NOMO-1 treated with dmso at 0.1 percent for 144 hours (cell line): Measurements from ENCODE around the gene PDGFRB.

Source experiments
- DNase-seq: peaks from one replicate; lab custom pipeline; 2025; ENCODE audit not compliant: unreplicated experiment; lab: John Stamatoyannopoulos, UW

PDGFRB gene

GRCh38 chr5:150132740-150133139, 22.9 kb downstream of the PDGFRB start:
- DNase-seq, result no peak

DNA sequence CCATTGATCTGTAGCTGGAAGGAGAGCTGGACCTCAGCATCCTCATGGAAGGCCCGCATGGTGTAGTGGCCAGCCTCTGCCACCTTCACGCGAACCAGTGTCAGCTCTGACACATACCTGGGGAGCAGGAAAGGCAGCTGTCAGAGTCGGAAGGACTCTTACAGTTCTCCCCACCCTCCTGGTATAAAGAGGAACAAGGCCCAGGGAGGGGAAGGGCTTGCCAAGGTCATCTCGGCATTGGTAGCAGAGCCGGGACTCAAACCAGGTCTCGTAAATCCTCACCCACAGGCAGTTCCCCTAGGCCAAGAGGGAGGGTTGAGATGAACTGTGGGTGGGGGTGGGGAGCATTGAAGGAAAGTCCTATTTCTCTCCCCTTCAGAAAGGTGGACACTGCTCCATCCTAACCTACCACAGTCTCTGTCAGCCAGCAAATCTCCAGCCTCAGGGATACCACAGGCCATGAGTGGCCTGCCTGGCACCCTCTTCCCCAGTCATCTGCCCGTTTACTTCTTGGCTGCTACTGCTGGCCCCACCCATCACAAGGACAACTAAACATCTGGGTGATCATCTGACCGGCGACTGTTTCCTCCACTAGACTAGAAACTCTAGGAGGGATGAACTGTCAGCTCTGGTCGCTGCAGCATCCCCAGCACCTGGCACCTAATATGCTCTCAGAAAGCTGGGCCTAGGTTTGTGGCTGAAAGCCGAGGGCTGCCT, 23.5 kb downstream of the PDGFRB start:
- DNase-seq, result peak; percentile 72

GRCh38 chr5:150131461-150131860, 24.2 kb downstream of the PDGFRB start:
- DNase-seq, result no peak

GRCh38 chr5:150130493-150130922, 25.1 kb downstream of the PDGFRB start:
- DNase-seq, result no peak

DNA sequence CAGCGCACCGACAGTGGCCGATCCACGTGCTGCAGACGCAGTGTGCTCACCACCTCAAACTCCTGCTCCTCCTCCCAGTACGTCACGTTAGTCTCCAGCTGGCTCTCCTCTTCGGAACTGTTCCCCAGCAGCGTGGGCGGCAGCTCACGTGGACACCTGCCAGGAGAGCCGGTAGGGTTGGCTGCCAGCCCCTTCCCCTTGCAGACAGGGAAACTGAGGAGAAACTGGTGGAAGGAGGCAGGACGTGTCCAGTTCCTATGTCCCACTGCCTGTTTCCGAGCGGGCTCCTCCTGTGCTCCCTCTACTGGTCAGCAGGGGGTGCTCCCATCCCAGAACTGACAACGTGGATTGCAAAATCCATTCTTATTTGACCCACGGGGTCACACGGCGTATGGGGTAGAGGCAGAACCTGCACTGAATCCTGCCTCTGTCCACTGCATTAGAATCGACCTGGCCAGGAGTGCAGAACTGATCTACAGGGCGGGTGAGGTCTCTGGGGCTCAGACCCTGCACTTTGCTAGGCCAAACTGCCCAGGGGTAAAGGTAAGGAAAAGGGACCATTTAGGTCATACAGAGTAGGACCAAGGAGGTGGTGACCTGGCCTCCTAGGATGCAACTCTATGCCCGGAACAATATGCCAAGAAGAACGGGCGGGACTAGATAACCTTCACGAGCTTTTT, 25.7 kb downstream of the PDGFRB start:
- DNase-seq, result peak; percentile 70

DNA sequence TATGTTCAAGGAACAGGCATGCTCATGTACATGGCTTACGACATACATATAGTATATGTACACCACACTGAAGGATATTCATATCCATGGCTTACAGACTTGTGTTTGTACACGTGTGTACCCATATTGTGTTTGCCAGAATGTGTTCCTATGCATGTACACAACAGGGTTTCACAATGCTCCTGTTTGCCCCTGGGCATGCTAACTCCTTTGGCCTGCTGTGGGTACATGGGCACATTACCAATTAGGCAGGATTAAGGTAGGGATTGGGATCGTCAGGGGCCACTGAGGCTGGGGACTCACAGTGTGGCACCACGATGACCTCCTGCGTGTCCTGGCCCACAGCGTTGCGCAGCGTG, 26.2 kb downstream of the PDGFRB start:
- no peak for DNase-seq

DNA sequence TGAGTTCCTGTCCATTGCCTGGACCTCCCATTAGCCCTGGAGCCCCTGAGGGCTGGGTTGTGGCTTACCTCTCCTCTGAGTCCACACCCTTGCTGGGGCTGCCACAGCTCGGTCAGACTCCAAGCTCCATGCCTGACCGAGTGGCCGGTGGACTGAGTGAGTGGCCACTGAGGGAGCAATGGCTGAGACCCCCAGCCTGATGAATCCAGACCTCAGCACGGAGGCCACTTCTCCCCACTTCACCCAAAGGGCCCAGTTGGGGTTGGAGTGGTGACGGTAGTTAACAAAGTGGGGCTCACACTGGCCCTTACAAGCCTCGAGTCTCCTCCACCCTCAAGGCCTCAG, 28.8 kb downstream of the PDGFRB start:
- DNase-seq, result no peak

DNA sequence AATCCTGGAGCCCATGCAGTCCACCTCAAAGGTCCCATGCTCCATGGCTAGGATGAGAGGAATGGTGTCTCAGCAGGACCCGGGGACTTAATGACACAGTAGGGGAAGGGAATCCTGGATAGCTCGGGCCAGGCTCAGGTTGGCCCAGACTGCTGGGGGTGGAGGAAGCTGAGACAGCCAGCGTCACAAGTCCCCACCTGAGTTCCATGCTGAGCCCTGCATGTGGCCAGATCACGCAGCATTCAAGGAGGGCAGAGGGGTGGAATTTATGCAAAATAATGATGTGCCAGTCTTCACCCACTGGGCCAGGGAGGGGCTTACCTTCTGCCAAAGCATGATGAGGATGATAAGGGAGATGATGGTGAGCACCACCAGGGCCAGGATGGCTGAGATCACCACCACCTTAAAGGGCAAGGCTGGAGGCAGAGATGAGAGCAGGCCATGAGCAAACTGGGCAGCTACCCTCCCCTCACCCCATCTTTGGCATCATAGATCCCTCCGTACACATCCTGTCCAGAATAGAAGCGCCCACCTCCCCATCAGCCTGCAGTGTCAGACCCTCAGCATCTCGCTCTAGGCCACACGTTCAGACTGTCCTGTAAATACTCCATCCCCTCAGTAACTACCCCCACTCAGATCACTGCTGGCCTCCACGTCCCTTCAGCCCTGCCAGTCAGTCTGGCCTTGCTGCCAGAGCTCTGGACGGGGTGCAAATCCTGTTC, 29.3 kb downstream of the PDGFRB start:
- DNase-seq, result no peak

GRCh38 chr5:150125334-150125733, 30.3 kb downstream of the PDGFRB start:
- no peak for DNase-seq

- DNase-seq, result no peak
These were observed 31.0 kb downstream of the PDGFRB start for GRCh38 chr5:150124596-150124995.

DNA sequence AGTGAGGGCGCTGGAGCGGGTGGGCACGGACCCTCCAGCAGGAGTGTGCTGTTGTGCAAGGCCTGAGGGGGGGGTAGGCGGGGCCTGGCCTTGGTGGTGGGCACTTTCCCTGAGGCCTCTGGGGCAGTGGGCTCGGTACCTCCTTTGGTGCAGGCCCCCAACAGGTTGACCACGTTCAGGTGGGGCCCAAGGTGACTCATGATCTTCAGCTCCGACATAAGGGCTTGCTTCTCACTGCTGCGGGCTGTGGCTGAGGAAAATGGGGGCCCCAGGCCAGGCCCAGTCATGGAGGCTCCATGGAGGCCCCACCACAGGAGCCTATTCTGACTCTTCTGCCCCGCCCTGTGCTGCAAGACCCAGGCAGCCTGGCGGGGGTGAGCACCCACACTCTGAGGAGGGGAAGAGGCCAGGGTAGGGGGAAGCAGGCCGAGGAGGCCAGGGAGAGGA, 31.5 kb downstream of the PDGFRB start:
- peak; percentile 30 for DNase-seq

- DNase-seq, result no peak
These were observed 32.1 kb downstream of the PDGFRB start for GRCh38 chr5:150123542-150123941.

DNA sequence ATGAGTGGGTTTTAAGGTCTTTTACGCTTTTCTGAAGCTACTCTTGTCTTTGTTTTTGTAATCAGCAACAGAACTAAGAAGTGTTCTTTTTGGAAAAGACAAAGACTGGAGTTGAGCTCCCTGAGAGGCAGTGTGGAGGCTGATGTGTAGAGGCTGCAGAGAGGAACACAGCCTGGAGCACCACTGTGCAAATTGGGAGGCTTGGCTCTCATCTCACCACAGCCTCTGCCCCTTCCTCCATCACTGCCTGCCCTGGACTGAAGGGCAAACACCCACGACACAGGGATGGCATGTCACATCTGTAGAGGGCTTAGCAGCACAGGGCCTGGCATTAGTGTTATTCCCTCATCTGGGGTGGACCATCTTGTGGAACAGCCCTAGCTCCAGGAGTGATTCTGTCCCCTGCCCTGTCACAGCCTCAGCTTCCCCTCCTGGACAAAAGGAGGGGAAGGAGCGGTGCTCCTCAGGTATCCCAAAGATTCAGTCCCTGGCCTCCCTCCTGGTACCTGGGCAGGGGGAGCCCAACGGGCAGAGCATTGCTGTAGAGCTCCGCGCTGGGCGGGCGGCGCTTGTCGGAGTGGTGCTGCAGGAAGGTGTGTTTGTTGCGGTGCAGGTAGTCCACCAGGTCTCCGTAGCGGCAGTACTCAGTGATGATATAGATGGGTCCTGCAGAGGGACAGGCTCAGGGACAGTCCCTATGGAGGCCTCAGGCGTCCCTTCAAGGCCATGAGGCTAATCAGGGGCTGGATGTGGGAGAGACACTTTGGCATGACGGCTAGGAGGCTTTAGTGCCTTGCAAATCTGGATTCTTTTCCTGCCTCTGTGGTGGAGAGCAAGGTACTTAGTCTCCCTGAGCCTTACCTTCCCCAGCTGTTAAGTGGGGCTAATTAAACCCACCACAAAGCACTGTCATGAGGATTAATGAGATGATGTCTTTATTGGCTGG, 32.8 kb downstream of the PDGFRB start:
- no peak for DNase-seq

DNA sequence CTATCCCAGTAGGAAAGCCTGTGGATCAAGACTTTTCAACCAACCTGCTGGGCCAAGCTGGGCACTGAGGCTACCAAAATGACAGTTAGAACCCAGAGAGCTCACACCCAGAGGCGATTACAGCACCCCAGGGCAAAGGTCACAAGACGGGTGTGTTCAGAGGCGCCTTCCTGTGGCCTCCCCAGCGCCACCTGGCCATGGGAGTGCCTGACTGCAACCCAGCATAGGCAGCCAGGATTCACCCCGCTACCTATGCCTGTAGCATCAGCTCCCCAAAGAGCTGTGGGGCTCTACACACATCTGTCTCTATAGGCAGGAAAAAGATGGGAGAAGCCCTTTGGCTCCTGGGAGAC, 33.5 kb downstream of the PDGFRB start:
- DNase-seq, result peak; percentile 76

DNA sequence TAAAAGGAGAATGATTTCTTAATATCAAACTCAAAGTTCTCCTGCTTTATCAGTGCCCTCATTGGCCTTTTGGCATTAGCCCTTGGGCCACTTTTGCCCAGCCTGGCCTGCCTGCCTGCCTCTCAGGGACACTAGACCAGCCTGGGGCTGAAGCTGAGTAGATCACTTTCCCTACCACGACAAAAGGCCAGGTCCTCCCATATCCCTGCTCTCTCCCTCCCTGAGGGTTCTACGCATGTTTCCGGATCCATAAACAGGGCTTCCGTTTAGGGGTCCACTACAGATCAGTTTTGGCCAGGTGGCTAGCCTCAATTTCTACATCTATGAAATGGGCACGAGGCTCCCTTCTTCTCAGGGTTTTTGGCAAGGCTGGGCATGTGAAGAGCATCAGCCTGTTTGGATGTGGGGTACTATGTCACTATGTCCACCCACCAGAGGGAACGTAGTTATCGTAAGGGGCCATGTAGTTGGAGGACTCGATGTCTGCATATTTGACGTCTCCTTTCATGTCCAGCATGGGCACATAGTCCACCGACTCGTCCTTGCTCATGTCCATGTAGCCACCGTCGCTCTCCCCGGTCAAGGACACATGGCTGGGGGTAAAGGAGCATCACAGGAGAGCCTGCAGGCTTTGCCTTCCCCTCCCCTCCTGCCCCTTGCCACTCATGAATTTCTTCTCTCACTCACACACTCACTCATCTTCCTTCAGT, 34.0 kb downstream of the PDGFRB start:
- DNase-seq, result no peak

- no peak for DNase-seq
These were observed 34.8 kb downstream of the PDGFRB start for GRCh38 chr5:150120617-150121447.

- DNase-seq, result no peak
These were observed 35.6 kb downstream of the PDGFRB start for GRCh38 chr5:150120062-150120441.

GRCh38 chr5:150119421-150120061, 36.1 kb downstream of the PDGFRB start:
- DNase-seq, result no peak

DNA sequence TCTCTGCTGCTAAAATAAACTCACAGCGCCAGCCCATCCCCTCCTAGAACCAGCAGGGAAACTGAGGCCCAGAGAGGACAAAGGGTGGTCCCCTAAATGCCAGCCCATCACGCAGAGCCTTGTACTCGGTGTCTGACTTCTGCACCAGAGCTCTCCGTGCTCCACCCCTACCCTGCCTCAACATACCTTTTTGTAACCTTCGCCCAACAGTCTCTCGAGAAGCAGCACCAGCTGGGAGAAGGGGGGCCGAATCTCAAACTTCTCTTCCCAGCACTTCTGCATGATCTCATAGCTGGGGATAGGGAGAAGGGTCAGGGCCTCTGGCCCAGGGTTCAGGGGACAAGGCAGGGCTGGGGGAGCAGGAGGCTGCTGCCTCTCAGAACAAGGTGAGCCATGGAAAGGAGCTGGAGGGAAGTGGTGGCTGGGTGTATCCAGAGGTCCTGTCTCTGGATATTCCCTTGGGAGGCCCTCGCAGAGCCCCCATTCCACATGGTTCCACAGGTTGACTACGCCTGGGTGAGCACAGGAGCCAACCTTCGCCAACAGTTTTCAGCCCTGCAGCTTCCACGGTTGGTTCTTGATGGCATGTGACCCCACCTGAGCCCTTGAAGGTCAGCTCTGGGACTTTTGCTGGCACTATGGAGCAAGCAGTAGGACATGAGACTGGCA, 37.0 kb downstream of the PDGFRB start:
- no peak for DNase-seq
